GM12801 (cell line): ENCODE data around the gene CROCC.

ENCODE experiments used
- TF ChIP-seq, protein P1 (sequence below): IDR thresholded peaks from one replicate; pipeline ENCODE4 v1.5.1; 2011; ENCODE audit warnings: control low read depth; ENCODE audit not compliant: insufficient read length; ENCODE audit errors: extremely low read depth

The CROCC gene

DNA sequence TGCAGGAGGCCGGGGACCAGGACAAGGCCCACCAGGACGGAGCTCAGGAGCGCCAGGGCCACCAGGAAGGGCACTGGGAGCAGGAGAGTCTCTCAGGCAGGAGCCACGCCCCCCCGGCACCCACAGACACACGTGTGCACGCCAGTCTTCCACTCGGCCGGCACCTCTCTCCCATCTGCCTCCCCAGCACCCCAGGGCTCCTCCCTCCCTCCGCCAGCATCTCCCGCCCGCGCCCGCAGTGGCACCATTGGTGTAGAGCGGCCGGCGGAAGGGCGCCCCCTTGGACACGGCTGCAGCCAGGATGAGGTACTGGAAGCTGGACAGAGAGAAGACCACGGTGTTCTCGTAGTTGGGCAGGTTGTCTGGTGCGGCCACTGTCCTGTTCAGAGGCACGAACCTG lies 64.8 kb downstream of the CROCC start:
- TF ChIP-seq, protein P1, sequence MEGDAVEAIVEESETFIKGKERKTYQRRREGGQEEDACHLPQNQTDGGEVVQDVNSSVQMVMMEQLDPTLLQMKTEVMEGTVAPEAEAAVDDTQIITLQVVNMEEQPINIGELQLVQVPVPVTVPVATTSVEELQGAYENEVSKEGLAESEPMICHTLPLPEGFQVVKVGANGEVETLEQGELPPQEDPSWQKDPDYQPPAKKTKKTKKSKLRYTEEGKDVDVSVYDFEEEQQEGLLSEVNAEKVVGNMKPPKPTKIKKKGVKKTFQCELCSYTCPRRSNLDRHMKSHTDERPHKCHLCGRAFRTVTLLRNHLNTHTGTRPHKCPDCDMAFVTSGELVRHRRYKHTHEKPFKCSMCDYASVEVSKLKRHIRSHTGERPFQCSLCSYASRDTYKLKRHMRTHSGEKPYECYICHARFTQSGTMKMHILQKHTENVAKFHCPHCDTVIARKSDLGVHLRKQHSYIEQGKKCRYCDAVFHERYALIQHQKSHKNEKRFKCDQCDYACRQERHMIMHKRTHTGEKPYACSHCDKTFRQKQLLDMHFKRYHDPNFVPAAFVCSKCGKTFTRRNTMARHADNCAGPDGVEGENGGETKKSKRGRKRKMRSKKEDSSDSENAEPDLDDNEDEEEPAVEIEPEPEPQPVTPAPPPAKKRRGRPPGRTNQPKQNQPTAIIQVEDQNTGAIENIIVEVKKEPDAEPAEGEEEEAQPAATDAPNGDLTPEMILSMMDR, result no peak

GRCh38 chr1:16986962-16987361 lies 65.2 kb downstream of the CROCC start:
- TF ChIP-seq, protein P1, result no peak

DNA sequence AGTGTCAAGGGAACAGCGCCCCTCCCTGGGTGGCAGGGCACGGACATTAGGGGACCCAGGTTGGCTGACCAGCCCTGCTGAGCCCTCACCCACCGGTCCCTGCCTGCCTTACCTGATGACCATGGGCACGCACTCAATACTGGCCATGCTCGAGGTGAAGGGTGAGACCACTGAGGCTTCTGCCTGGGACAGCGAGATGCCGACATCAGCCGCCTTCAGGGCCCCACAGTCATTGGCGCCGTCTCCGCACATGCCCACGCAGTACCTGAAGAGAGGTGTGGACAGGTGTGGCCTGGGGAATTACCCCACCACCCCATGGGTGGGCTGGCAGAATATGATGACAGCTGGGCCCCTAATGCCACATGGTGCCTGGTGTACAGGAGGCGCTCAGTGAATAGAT lies 66.5 kb downstream of the CROCC start:
- TF ChIP-seq, protein P1, result no peak

DNA sequence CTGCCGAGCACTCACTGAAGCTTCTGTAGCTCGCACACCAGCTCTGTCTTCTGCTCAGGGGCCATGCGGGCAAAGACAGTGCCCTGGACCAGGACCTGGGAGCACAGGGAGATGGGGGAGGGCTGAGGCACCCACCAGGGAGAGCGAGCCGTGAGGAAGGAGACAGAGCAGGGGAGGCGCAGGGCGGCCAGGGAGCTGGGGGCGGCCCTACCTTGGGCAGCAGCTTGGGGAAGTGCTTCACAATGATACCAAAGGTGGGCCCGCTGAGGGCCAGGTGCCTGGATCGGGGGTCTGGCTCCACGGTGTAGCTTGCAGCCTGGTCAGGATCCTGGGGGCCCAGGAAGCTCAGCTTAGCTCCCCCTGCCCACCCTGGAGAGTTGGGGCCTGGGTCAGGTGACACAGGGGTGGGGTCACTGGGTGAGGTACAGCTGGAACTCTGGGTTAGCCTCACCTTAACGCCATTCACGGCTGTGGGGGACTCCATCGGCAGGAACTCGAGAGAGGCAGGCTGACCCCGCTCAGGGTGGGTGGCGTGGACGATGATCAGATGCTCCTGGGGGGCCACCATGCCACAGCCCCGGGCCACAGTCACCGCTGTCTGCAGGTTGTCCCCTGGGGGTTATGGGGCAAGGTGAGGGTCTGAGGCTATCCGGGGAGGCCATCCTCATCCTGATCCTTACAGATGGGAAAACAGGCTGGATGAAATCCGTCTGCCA lies 68.1 kb downstream of the CROCC start:
- TF ChIP-seq, protein P1, result no peak

DNA sequence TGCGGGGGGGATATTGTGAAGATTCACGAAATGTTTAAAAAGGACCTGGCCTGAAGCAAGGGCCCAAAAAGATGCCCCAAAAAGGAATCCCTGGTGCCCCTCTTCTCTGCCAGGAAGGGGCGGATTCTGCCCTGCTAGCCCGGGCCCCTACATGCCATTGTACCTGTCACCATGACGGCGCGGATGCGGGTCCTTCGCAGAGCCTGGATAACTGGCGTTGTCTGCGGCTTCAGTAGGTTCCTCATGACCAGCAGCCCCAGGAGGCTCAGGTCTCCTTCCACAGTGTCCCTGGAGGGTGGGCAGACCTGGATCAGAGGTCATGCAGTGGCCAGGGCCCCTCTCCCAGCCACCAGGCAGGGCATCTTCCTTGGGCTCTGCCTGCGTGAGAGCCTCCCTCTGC lies 69.8 kb downstream of the CROCC start:
- TF ChIP-seq, protein P1, result no peak

DNA sequence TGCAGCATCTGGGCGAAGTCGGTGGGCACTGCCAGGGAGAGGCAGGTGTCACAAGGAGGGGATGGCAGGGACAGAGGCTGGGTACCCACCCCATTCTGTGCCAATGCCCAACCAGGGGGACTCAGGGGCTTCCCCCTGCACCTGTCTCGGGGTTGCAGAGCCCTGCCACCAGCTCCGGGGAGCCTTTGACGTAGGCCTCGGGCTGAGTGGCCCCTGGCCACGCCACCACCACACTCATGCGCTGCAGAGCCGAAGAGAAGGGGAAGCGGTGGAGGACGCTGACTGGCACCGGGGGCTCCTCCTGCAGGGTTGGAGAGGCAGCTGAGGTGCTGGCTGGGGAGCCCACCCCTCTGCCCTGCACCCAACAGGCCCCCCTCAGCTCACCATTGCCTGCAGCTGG lies 70.4 kb downstream of the CROCC start:
- TF ChIP-seq, protein P1, result no peak

DNA sequence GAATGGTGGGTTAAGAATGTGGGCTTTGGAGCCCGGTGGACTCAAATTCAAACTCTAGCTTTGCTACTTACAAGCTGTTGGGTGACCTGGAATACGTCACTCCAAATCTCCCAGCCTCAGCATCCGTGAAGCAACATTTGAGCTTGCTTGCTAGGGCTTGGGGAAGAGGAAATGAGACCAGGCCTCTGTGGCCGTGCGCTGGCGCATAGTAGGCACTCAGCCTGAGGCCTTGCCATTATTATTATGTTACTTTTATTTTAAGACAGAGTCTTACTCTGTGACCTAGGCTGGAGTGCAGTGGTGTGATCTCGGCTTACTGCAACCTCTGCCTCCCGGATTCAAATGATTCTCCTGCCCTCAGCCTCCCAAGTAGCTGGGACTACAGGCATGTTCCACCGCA lies 70.9 kb downstream of the CROCC start:
- TF ChIP-seq, protein P1, result no peak
